B cell (primary cell): ENCODE results near the gene ADAMTS17. TPM values are rescaled to one million over a fixed set of nuclear protein-coding genes. Genes with fewer than 3 reads are reported as not detected.

Experiments used
- ATAC-seq: fragments of 200-7000 bp; cut with Tn5 transposase; one replicate; pipeline ENCODE4 v1.10.0; 2021; ENCODE audit warnings: low read depth, mild to moderate bottlenecking, moderate number of reproducible peaks, moderate library complexity
- CTCF ChIA-PET: fragments of 350-600 bp; sonication (Branson Sonifier 250); formaldehyde crosslinking; loops from one replicate; lab custom pipeline; 2021; ENCODE audit warnings: antibody characterized with exemption, inconsistent platforms; lab: Charles Lee
- POLR2A ChIA-PET: fragments of 350-600 bp; sonication (Branson Sonifier 250); formaldehyde crosslinking; loops from one replicate; lab custom pipeline; 2021; ENCODE audit warnings: antibody characterized with exemption; lab: Charles Lee
- DNase-seq: peaks from one replicate; pipeline ENCODE4 v3.0.0; 2013
- H2AFZ ChIP-seq: 2 replicates; pipeline ENCODE4 v1.6.1; 2012; ENCODE audit warnings: mild to moderate bottlenecking, low read depth, low read length; ENCODE audit not compliant: insufficient read depth, poor library complexity, severe bottlenecking
- H3K27ac ChIP-seq, 2 donors: 1 replicate in 1 of 2; 2 replicates in 1 of 2; pipeline ENCODE4 v1.5.1; 2012 to 2013; ENCODE audit warnings: low read length in 2 of 2, mild to moderate bottlenecking in 2 of 2, moderate library complexity in 1 of 2
- H3K27me3 ChIP-seq, 4 experiments: fragments of 200-600 bp in 1 of 4; sonication (generic) in 1 of 4; replicated peaks in 1 of 4; 1 replicate in 2 of 4; 2 replicates in 2 of 4; pipeline versions ENCODE4 v1.6.1 to v1.7.0; 2013 to 2016; ENCODE audit warnings: low read length in 3 of 4, mild to moderate bottlenecking in 2 of 4, mixed read lengths in 1 of 4, moderate library complexity in 1 of 4; ENCODE audit not compliant: insufficient read depth in 4 of 4, control insufficient read depth in 3 of 4; ENCODE audit errors: control extremely low read depth in 1 of 4
- H3K36me3 ChIP-seq, 2 experiments: replicated peaks in 1 of 2; 1 replicate in 1 of 2; 2 replicates in 1 of 2; pipeline versions ENCODE4 v1.6.1 to v1.7.1; 2013; ENCODE audit warnings: low read length in 1 of 2; ENCODE audit not compliant: insufficient read depth in 2 of 2, control insufficient read depth in 1 of 2; ENCODE audit errors: control extremely low read depth in 1 of 2, extremely low read depth in 1 of 2
- H3K4me1 ChIP-seq, 2 donors: fragments of 200-600 bp in 1 of 2; sonication (generic) in 1 of 2; 1 replicate in 1 of 2; 2 replicates in 1 of 2; pipeline versions ENCODE4 v1.5.1 to v1.6.1; 2013 to 2017; ENCODE audit warnings: low read length in 2 of 2; ENCODE audit not compliant: control insufficient read depth in 2 of 2, insufficient read depth in 2 of 2
- H3K4me2 ChIP-seq: replicated peaks from 2 replicates; pipeline ENCODE3; 2012; ENCODE audit warnings: mild to moderate bottlenecking, low read depth, low read length; ENCODE audit not compliant: poor library complexity, severe bottlenecking
- H3K4me3 ChIP-seq, 5 experiments: fragments of 200-600 bp in 1 of 5; sonication (generic) in 1 of 5; 1 replicate in 3 of 5; 2 replicates in 2 of 5; pipeline versions ENCODE4 v1.5.1 to v1.7.0; 2011 to 2016; ENCODE audit warnings: low read length in 4 of 5, mild to moderate bottlenecking in 4 of 5, low read depth in 2 of 5, control low read depth in 1 of 5, moderate library complexity in 1 of 5; ENCODE audit not compliant: insufficient read depth in 1 of 5; ENCODE audit errors: control extremely low read depth in 1 of 5, extremely low read depth in 1 of 5
- H3K79me2 ChIP-seq: fragments of 200-600 bp; sonication (generic); one replicate; pipeline ENCODE4 v1.6.0; 2016; ENCODE audit warnings: low read length; ENCODE audit not compliant: control insufficient read depth, insufficient read depth
- H3K9ac ChIP-seq: fragments of 200-600 bp; sonication (generic); 2 replicates; pipeline ENCODE4 v1.6.1; 2017; ENCODE audit warnings: mild to moderate bottlenecking, low read length, moderate library complexity
- H3K9me3 ChIP-seq, 3 donors: one replicate each; pipeline versions ENCODE4 v1.6.1 to v1.7.1; 2013; ENCODE audit warnings: low read length in 2 of 3; ENCODE audit not compliant: control insufficient read depth in 2 of 3, insufficient read depth in 1 of 3; ENCODE audit errors: control extremely low read depth in 1 of 3
- H4K20me1 ChIP-seq: 2 replicates; pipeline ENCODE4 v1.6.0; 2012; ENCODE audit warnings: mild to moderate bottlenecking, low read length; ENCODE audit not compliant: insufficient read depth, control insufficient read depth, poor library complexity, severe bottlenecking
- H3K27ac Mint-ChIP-seq: one replicate; pipeline ENCODE4 v1.8.0; 2021; ENCODE audit warnings: mixed read lengths
- H3K27me3 Mint-ChIP-seq: one replicate; pipeline ENCODE4 v1.8.0; 2021; ENCODE audit warnings: mixed read lengths
- H3K4me1 Mint-ChIP-seq: one replicate; pipeline ENCODE4 v1.8.0; 2021; ENCODE audit warnings: mixed read lengths
- H3K4me3 Mint-ChIP-seq: one replicate; pipeline ENCODE4 v1.8.0; 2021; ENCODE audit warnings: mixed read lengths
- H3K9me3 Mint-ChIP-seq: one replicate; pipeline ENCODE4 v1.8.0; 2022; ENCODE audit warnings: mixed read lengths; ENCODE audit not compliant: insufficient read depth
- CTCF ChIP-seq: fragments of 200-600 bp; IDR thresholded peaks from one replicate; pipeline ENCODE4 v1.8.0; 2022; ENCODE audit warnings: antibody characterized with exemption, mild to moderate bottlenecking
- EZH2 ChIP-seq: IDR thresholded peaks from 2 replicates; pipeline ENCODE4 v1.6.1; 2012; ENCODE audit warnings: borderline replicate concordance, low read depth, mild to moderate bottlenecking, moderate library complexity, low read length; ENCODE audit not compliant: insufficient read depth, poor library complexity, severe bottlenecking
- WGBS: methylation state at CpG from one replicate; pipeline ENCODE4 v1.1.5; 2013; ENCODE audit warnings: missing lambda C conversion rate; ENCODE audit not compliant: insufficient coverage; 5-methylcytosine and 5-hydroxymethylcytosine counted together
- intact Hi-C: fragments of 100-400 bp; cut with micrococcal nuclease; formaldehyde crosslinking; loops from one replicate; pipeline ENCODE4 v1.10.0; 2022
- polyA plus RNA-seq: library from polyadenylated mRNA; depleted of rRNA; stranded (reverse); fragments of >200 nt; gene quantifications from 2 replicates; pipeline ENCODE4 v1.2.3, GENCODE V29; 2012
- total RNA-seq, 2 donors: library from RNA; stranded (reverse); fragments of 120-200 nt in 1 of 2; gene quantifications; 1 replicate in 1 of 2; 2 replicates in 1 of 2; pipeline versions ENCODE4 v1.2.3 to v1.2.4, GENCODE V29; 2013 to 2022

Gene ADAMTS17
- total and polyA plus RNA-seq, 2 donors (not counting 1 experiment from before 2014, with no cell fraction given) = 0.10 TPM; not detected in 1

- H3K36me3 ChIP-seq = no peaks in the 10 kb centered on the region
- CTCF ChIA-PET = interaction anchor here (1.0 kb wide), 1 partner anchor 15 kb away, joined by 3 read pairs; no protein-coding TSS in a partner anchor
- peaks cover 0 to 34% (median 9%) of the 10 kb centered on the region in 4 experiments for H3K27me3 ChIP-seq
- H3K9ac ChIP-seq = no peak overlapping the region
- H3K27ac ChIP-seq = no peak overlapping the region
- no peaks in the 10 kb centered on the region for H3K79me2 ChIP-seq
- H3K4me3 ChIP-seq = no peak overlapping the region
- no peak overlapping the region for H3K4me3 Mint-ChIP-seq
- H3K9me3 ChIP-seq = peaks cover 0 to 3% (median 0%) of the 10 kb centered on the region in 3 donors
- TF ChIP-seq EZH2 = no peak
- no peak for TF ChIP-seq CTCF
- H4K20me1 ChIP-seq = no peaks in the 10 kb centered on the region
- no peak overlapping the region for H2AFZ ChIP-seq
- DNase-seq (no peak), ATAC-seq (no peak)
- no peaks in the 10 kb centered on the region for H3K4me1 Mint-ChIP-seq
- no peak overlapping the region for H3K27ac Mint-ChIP-seq
- H3K4me1 ChIP-seq = no peaks in the 10 kb centered on the region
- WGBS = 85% methylated on average over 15 of the region's 19 CpGs
- H3K27me3 Mint-ChIP-seq = peaks cover 60% of the 10 kb centered on the region
- H3K4me2 ChIP-seq = no peak overlapping the region
- H3K9me3 Mint-ChIP-seq = no peaks in the 10 kb centered on the region
- POLR2A ChIA-PET = no interaction called here
- intact Hi-C loops = no loop called here
Measured at GRCh38 chr15:100334456-100334855, 7.3 kb downstream of the ADAMTS17 start.

DNA sequence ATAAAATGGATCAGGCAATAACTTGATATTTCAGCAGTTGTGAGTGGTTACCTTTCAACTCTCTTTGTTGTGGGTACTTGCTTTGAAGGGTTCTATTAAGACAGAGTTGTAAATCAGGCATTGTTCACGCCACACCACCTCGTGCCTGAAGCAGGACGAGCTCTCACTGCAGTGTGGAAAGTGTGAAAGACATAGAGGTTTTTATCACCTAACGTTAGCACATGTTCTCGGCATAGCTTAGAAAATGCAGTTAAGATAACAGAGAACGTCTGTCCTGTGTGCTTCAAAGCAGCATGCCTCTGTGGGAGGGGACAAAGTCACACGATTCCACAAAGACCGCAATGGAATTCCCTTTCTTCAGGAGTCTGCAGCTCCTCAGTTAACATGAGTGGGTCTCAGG, 7.8 kb downstream of the ADAMTS17 start:
- no peaks in the 10 kb centered on the region for H3K4me1 ChIP-seq
- H3K9me3 Mint-ChIP-seq = no peaks in the 10 kb centered on the region
- ATAC-seq (no peak), DNase-seq (no peak)
- peaks cover 0 to 3% (median 0%) of the 10 kb centered on the region in 3 donors for H3K9me3 ChIP-seq
- 16% methylated on average over 8 of the region's 8 CpGs for WGBS
- H3K4me3 ChIP-seq = no peak overlapping the region
- peaks cover 0 to 31% (median 7%) of the 10 kb centered on the region in 4 experiments for H3K27me3 ChIP-seq
- no peak for TF ChIP-seq CTCF
- TF ChIP-seq EZH2 = no peak
- H3K4me1 Mint-ChIP-seq = no peaks in the 10 kb centered on the region
- H3K9ac ChIP-seq = no peak overlapping the region
- intact Hi-C loops = no loop called here
- no peaks in the 10 kb centered on the region for H3K36me3 ChIP-seq
- ChIA-PET CTCF (interaction anchor here (0.6 to 1.0 kb wide), 2 partner anchors 15 to 20 kb away, joined by 3 read pairs; no protein-coding TSS in a partner anchor), POLR2A (no interaction called here)
- no peak overlapping the region for H2AFZ ChIP-seq
- H3K27ac ChIP-seq = no peak overlapping the region
- no peaks in the 10 kb centered on the region for H3K79me2 ChIP-seq
- H3K4me2 ChIP-seq = no peak overlapping the region
- peaks cover 55% of the 10 kb centered on the region for H3K27me3 Mint-ChIP-seq
- H4K20me1 ChIP-seq = no peaks in the 10 kb centered on the region
- no peak overlapping the region for H3K4me3 Mint-ChIP-seq
- H3K27ac Mint-ChIP-seq = no peak overlapping the region
